Loucy (cell line): Measurements from ENCODE around the gene VPS26B.
A peak's percentile ranks its signal among the peaks of the same experiment; 100 is the strongest.

Source experiments
- H2AFZ ChIP-seq: fragments of 200-600 bp; sonication (generic); 2 replicates; pipeline ENCODE4 v1.6.0; 2016; ENCODE audit warnings: antibody characterized with exemption, mild to moderate bottlenecking, low read length, moderate library complexity
- H3F3A ChIP-seq: fragments of 200-600 bp; 2 replicates; pipeline ENCODE4 v1.6.0; 2016; ENCODE audit warnings: antibody characterized with exemption, low read depth, mild to moderate bottlenecking
- H3K27me3 ChIP-seq: fragments of 200-600 bp; sonication (generic); 2 replicates; pipeline ENCODE4 v1.6.1; 2014; ENCODE audit warnings: low read length, mild to moderate bottlenecking; ENCODE audit not compliant: insufficient read depth, poor library complexity, severe bottlenecking
- H3K36me3 ChIP-seq: fragments of 200-600 bp; sonication (generic); 2 replicates; pipeline ENCODE4 v1.6.1; 2016; ENCODE audit warnings: low read length; ENCODE audit not compliant: insufficient read depth
- H3K4me1 ChIP-seq: fragments of 200-600 bp; sonication (generic); 2 replicates; pipeline ENCODE4 v1.5.1; 2014; ENCODE audit warnings: low read length, mild to moderate bottlenecking; ENCODE audit not compliant: insufficient read depth, poor library complexity, severe bottlenecking
- H3K4me2 ChIP-seq: fragments of 200-600 bp; sonication (generic); 2 replicates; pipeline ENCODE4 v1.6.0; 2014; ENCODE audit warnings: antibody characterized with exemption, low read length, low read depth, mild to moderate bottlenecking; ENCODE audit not compliant: poor library complexity, severe bottlenecking
- H3K4me3 ChIP-seq: fragments of 200-600 bp; sonication (generic); 2 replicates; pipeline ENCODE4 v1.5.1; 2014; ENCODE audit warnings: low read length, mild to moderate bottlenecking, mixed read lengths; ENCODE audit not compliant: poor library complexity, severe bottlenecking
- H3K79me2 ChIP-seq: fragments of 200-600 bp; sonication (generic); 2 replicates; pipeline ENCODE4 v1.6.1; 2014; ENCODE audit warnings: low read length; ENCODE audit not compliant: insufficient read depth
- H3K9ac ChIP-seq: fragments of 200-600 bp; sonication (generic); 2 replicates; pipeline ENCODE4 v1.6.0; 2014; ENCODE audit warnings: mild to moderate bottlenecking, low read depth, low read length, moderate library complexity; ENCODE audit not compliant: poor library complexity, severe bottlenecking
- H3K9me2 ChIP-seq: fragments of 200-600 bp; sonication (generic); replicated peaks from 2 replicates; pipeline ENCODE4 v1.6.1; 2016; ENCODE audit warnings: low read depth, low read length, mixed read lengths
- H3K9me3 ChIP-seq: fragments of 200-600 bp; sonication (generic); 2 replicates; pipeline ENCODE4 v1.6.1; 2014; ENCODE audit warnings: mild to moderate bottlenecking, antibody characterized with exemption, low read length, low read depth; ENCODE audit not compliant: insufficient read depth
- H4K20me1 ChIP-seq: fragments of 200-600 bp; sonication (generic); 2 replicates; pipeline ENCODE4 v1.6.0; 2014; ENCODE audit warnings: antibody characterized with exemption, low read length, mild to moderate bottlenecking; ENCODE audit not compliant: insufficient read depth, poor library complexity, severe bottlenecking
- CTCF ChIP-seq: fragments of 200-600 bp; sonication (generic); conservative IDR thresholded peaks from 2 replicates; pipeline ENCODE4 v1.5.1; 2014; ENCODE audit warnings: mild to moderate bottlenecking, antibody characterized with exemption, low read length
- EZH2phosphoT487 ChIP-seq: fragments of 200-600 bp; IDR thresholded peaks from 2 replicates; pipeline ENCODE4 v1.6.1; 2018; ENCODE audit warnings: antibody characterized with exemption, mild to moderate bottlenecking, moderate library complexity, borderline replicate concordance

The VPS26B gene

GRCh38 chr11:134287561-134287960 lies 63.1 kb downstream of the VPS26B start:
- Histone ChIP-seq H3F3A (no peaks in the 10 kb centered on the region), H3K27me3 (no peaks in the 10 kb centered on the region), H3K4me1 (peaks cover 9% of the 10 kb centered on the region), H3K4me3 (no peak overlapping the region), H3K9ac (no peak overlapping the region), H3K4me2 (no peak overlapping the region), H3K9me3 (no peaks in the 10 kb centered on the region), H3K79me2 (no peaks in the 10 kb centered on the region), H3K36me3 (no peaks in the 10 kb centered on the region), H2AFZ (no peak overlapping the region), H4K20me1 (no peaks in the 10 kb centered on the region), H3K9me2 (no peaks in the 10 kb centered on the region)
- TF ChIP-seq EZH2phosphoT487 (no peak), CTCF (no peak)

- Histone ChIP-seq H3K9ac (no peak overlapping the region), H3F3A (no peaks in the 10 kb centered on the region), H3K79me2 (no peaks in the 10 kb centered on the region), H4K20me1 (no peaks in the 10 kb centered on the region), H3K4me1 (peaks cover 9% of the 10 kb centered on the region), H2AFZ (no peak overlapping the region), H3K4me2 (no peak overlapping the region), H3K27me3 (no peaks in the 10 kb centered on the region), H3K9me3 (no peaks in the 10 kb centered on the region), H3K4me3 (no peak overlapping the region), H3K9me2 (no peaks in the 10 kb centered on the region), H3K36me3 (no peaks in the 10 kb centered on the region)
- TF ChIP-seq EZH2phosphoT487 = no peak
- TF ChIP-seq CTCF = no peak
Measured at GRCh38 chr11:134288486-134288885, 64.0 kb downstream of the VPS26B start.

GRCh38 chr11:134289167-134289566 lies 64.7 kb downstream of the VPS26B start:
- Histone ChIP-seq H2AFZ (no peak overlapping the region), H3K27me3 (no peaks in the 10 kb centered on the region), H3K9ac (no peak overlapping the region), H3K79me2 (no peaks in the 10 kb centered on the region), H3K36me3 (no peaks in the 10 kb centered on the region), H3K4me1 (peaks cover 9% of the 10 kb centered on the region), H3K9me3 (no peaks in the 10 kb centered on the region), H3K4me3 (no peak overlapping the region), H4K20me1 (no peaks in the 10 kb centered on the region), H3K4me2 (peak overlapping the region; percentile 13), H3K9me2 (no peaks in the 10 kb centered on the region), H3F3A (no peaks in the 10 kb centered on the region)
- TF ChIP-seq CTCF (no peak), EZH2phosphoT487 (no peak)
